DOHH2 (cell line): Measurements from ENCODE around the gene DCK.

Experiments used
- EZH2phosphoT487 ChIP-seq: fragments of 200-600 bp; sonication (generic); IDR thresholded peaks from 2 replicates; pipeline ENCODE4 v1.6.1; 2017; ENCODE audit warnings: borderline replicate concordance, mild to moderate bottlenecking, antibody characterized with exemption, low read length, moderate library complexity, mixed read lengths
- TF ChIP-seq, protein P1 (sequence below): fragments of 200-600 bp; sonication (generic); IDR thresholded peaks from one replicate; pipeline ENCODE4 v1.5.1; 2014; ENCODE audit warnings: antibody characterized with exemption, mild to moderate bottlenecking, low read depth, low read length; ENCODE audit not compliant: poor library complexity, severe bottlenecking

DNA sequence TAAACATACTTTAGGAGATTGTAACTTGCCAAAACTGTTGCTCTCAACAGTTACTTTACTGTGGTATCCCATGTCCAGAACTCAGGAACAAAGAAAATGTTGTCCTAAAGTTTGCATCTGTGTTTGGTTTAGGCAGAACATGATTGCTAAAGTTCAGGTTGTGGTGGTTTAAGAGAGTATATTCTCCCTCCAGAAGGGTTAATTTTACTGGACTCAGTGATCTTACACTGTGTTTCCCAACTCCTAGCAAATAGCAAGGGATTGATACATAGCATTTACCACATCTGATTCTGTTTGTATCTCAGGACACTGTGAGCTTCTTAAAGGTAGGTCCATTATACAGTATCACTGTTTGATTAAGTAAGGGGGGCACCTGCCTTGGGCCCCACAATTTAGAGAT lies 13.3 kb upstream of the DCK start:
- no peak for TF ChIP-seq EZH2phosphoT487
- TF ChIP-seq, protein P1, sequence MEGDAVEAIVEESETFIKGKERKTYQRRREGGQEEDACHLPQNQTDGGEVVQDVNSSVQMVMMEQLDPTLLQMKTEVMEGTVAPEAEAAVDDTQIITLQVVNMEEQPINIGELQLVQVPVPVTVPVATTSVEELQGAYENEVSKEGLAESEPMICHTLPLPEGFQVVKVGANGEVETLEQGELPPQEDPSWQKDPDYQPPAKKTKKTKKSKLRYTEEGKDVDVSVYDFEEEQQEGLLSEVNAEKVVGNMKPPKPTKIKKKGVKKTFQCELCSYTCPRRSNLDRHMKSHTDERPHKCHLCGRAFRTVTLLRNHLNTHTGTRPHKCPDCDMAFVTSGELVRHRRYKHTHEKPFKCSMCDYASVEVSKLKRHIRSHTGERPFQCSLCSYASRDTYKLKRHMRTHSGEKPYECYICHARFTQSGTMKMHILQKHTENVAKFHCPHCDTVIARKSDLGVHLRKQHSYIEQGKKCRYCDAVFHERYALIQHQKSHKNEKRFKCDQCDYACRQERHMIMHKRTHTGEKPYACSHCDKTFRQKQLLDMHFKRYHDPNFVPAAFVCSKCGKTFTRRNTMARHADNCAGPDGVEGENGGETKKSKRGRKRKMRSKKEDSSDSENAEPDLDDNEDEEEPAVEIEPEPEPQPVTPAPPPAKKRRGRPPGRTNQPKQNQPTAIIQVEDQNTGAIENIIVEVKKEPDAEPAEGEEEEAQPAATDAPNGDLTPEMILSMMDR, result no peak
